ENCODE results near the gene ANGPTL3.

GRCh38 chr1:62613325-62613727, 16.0 kb downstream of the ANGPTL3 start:
- TF ChIP-seq RCOR1 (IDR thresholded peaks at IDR 0.05; ENCODE audit: low read length), result no peak
- no peak for TF ChIP-seq CTCF (IDR thresholded peaks at IDR 0.05)
- TF ChIP-seq RAD21 (IDR thresholded peaks at IDR 0.05; ENCODE audit: low read length), result no peak
- no peak for TF ChIP-seq POLR2AphosphoS5 (IDR thresholded peaks at IDR 0.05; ENCODE audit: low read depth, low read length)
- no peak for TF ChIP-seq CHD2 (IDR thresholded peaks at IDR 0.05; ENCODE audit: low read length, partially characterized antibody)
- TF ChIP-seq FOSL2 (IDR thresholded peaks at IDR 0.05; ENCODE audit: borderline replicate concordance, low read depth), result no peak
- TF ChIP-seq MXI1 (IDR thresholded peaks at IDR 0.05; ENCODE audit: low read depth, low read length), result no peak
- TF ChIP-seq MAX (IDR thresholded peaks at IDR 0.05; ENCODE audit: low read depth), result no peak
- TF ChIP-seq GATA2 (CRISPR knock-in tag; IDR thresholded peaks at IDR 0.05), result no peak
- no peak for TF ChIP-seq TCF12 (IDR thresholded peaks at IDR 0.05)

Data from SK-N-SH (cell line).